H1 (cell line): Measurements from ENCODE around the gene SNX25. TPM values are rescaled to one million over a fixed set of nuclear protein-coding genes. Genes with fewer than 3 reads are reported as not detected.

Experiments
- CTCF ChIA-PET: fragments of 300-600 bp; sonication (Branson Sonifier 250); formaldehyde crosslinking; loops from one replicate; lab custom pipeline; 2021; ENCODE audit not compliant: partially characterized antibody; lab: Charles Lee
- POLR2A ChIA-PET: fragments of 300-600 bp; sonication (Branson Sonifier 250); formaldehyde crosslinking; loops from one replicate; lab custom pipeline; 2021; ENCODE audit warnings: inconsistent platforms; ENCODE audit not compliant: partially characterized antibody; lab: Charles Lee
- DNase-seq, 2 experiments: peaks; one replicate each; pipeline versions ENCODE4 v3.0.0 to v3.0.0-alpha.2; 2010 to 2022; ENCODE audit warnings: low spot score in 2 of 2, low read depth in 1 of 2, mixed read lengths in 1 of 2
- FAIRE-seq: peaks from 2 replicates; lab custom pipeline; 2011; peaks lifted over from hg19 to GRCh38; lab: Jason Lieb, UNC
- H2AFZ ChIP-seq: 2 replicates; pipeline ENCODE4 v1.8.1; 2012; ENCODE audit warnings: low read length, inconsistent platforms
- H2AK5ac ChIP-seq: 2 replicates; pipeline ENCODE4 v1.6.1; 2013; ENCODE audit warnings: low read depth, low read length
- H2BK120ac ChIP-seq: replicated peaks from 2 replicates; pipeline ENCODE3; 2013; ENCODE audit warnings: low read depth, low read length, inconsistent platforms
- H2BK12ac ChIP-seq: 2 replicates; pipeline ENCODE4 v1.6.1; 2013; ENCODE audit warnings: low read depth, low read length
- H2BK15ac ChIP-seq: 2 replicates; pipeline ENCODE4 v1.6.1; 2013; ENCODE audit warnings: low read length
- H2BK20ac ChIP-seq: 2 replicates; pipeline ENCODE4 v1.6.1; 2013; ENCODE audit warnings: low read length
- H2BK5ac ChIP-seq: 2 replicates; pipeline ENCODE4 v1.6.1; 2013; ENCODE audit warnings: low read depth, low read length
- H3K14ac ChIP-seq: 2 replicates; pipeline ENCODE4 v1.6.1; 2013; ENCODE audit warnings: inconsistent platforms; ENCODE audit not compliant: insufficient read length
- H3K18ac ChIP-seq: 2 replicates; pipeline ENCODE4 v1.6.1; 2013; ENCODE audit warnings: low read length; ENCODE audit errors: extremely low read depth
- H3K23ac ChIP-seq: 2 replicates; pipeline ENCODE4 v1.6.1; 2013; ENCODE audit warnings: inconsistent platforms; ENCODE audit not compliant: insufficient read length
- H3K23me2 ChIP-seq: 2 replicates; pipeline ENCODE4 v1.6.1; 2013; ENCODE audit warnings: low read depth, low read length
- H3K27ac ChIP-seq: 2 replicates; pipeline ENCODE4 v1.6.1; 2011; ENCODE audit warnings: low read depth, low read length, inconsistent platforms
- H3K27me3 ChIP-seq, 4 experiments: replicated peaks in 1 of 4; 1 replicate in 1 of 4; 2 replicates in 3 of 4; pipeline versions ENCODE4 v1.6.1 to v1.8.1; 2011 to 2013; ENCODE audit warnings: low read length in 3 of 4, mild to moderate bottlenecking in 3 of 4, inconsistent platforms in 2 of 4, mixed read lengths in 2 of 4, moderate library complexity in 1 of 4; ENCODE audit not compliant: control insufficient read depth in 3 of 4, insufficient read depth in 3 of 4; ENCODE audit errors: extremely low read depth in 1 of 4
- H3K36me3 ChIP-seq, 4 experiments: 2 replicates each; pipeline versions ENCODE4 v1.6.1 to v1.8.1; 2011 to 2013; ENCODE audit warnings: mild to moderate bottlenecking in 4 of 4, low read length in 3 of 4, moderate library complexity in 2 of 4, control low read depth in 1 of 4, inconsistent platforms in 1 of 4; ENCODE audit not compliant: insufficient read depth in 4 of 4, control insufficient read depth in 2 of 4
- H3K4ac ChIP-seq: replicated peaks from 2 replicates; pipeline ENCODE3; 2013; ENCODE audit warnings: low read length, low read depth, mixed read lengths, inconsistent platforms; ENCODE audit not compliant: insufficient read length
- H3K4me1 ChIP-seq, 4 experiments: replicated peaks in 1 of 4; 1 replicate in 1 of 4; 2 replicates in 3 of 4; pipeline versions ENCODE4 v1.6.1 to v1.8.1; 2011 to 2013; ENCODE audit warnings: low read length in 3 of 4, inconsistent platforms in 2 of 4, mixed read lengths in 1 of 4; ENCODE audit not compliant: insufficient read depth in 4 of 4, control insufficient read depth in 3 of 4
- H3K4me2 ChIP-seq, 2 experiments: 2 replicates each; pipeline versions ENCODE4 v1.6.1 to v1.8.1; 2011 to 2013; ENCODE audit warnings: low read depth in 2 of 2, low read length in 2 of 2, control low read depth in 1 of 2, inconsistent platforms in 1 of 2, mild to moderate bottlenecking in 1 of 2; ENCODE audit not compliant: insufficient read depth in 1 of 2
- H3K4me3 ChIP-seq, 4 experiments: fragments of 200-600, 300-600 bp in 1 of 4; sonication (generic), shearing (Covaris generic), sonication (Bioruptor Twin) in 1 of 4; 2 replicates each; pipeline versions ENCODE4 v1.5.1 to v1.8.1; 2011 to 2016; ENCODE audit warnings: low read length in 4 of 4, low read depth in 3 of 4, control low read depth in 2 of 4, inconsistent platforms in 2 of 4, mild to moderate bottlenecking in 2 of 4, mixed read lengths in 1 of 4, moderate library complexity in 1 of 4; ENCODE audit not compliant: insufficient read depth in 2 of 4; ENCODE audit errors: extremely low read depth in 1 of 4
- H3K56ac ChIP-seq: replicated peaks from 2 replicates; pipeline ENCODE3; 2013; ENCODE audit warnings: low read depth, mild to moderate bottlenecking, mixed read lengths, low read length, inconsistent platforms; ENCODE audit not compliant: insufficient read length
- H3K79me1 ChIP-seq: 2 replicates; pipeline ENCODE4 v1.6.1; 2013; ENCODE audit warnings: low read depth, low read length, control low read depth
- H3K79me2 ChIP-seq, 2 experiments: 2 replicates each; pipeline versions ENCODE4 v1.6.1 to v1.8.1; 2012 to 2013; ENCODE audit warnings: low read length in 2 of 2, mild to moderate bottlenecking in 2 of 2, inconsistent platforms in 1 of 2; ENCODE audit not compliant: insufficient read depth in 2 of 2, control insufficient read depth in 1 of 2
- H3K9ac ChIP-seq, 4 experiments: replicated peaks in 1 of 4; 1 replicate in 1 of 4; 2 replicates in 3 of 4; pipeline versions ENCODE4 v1.6.1 to v1.8.1; 2011 to 2013; ENCODE audit warnings: low read depth in 3 of 4, low read length in 3 of 4, control low read depth in 2 of 4, mild to moderate bottlenecking in 2 of 4, moderate library complexity in 2 of 4, inconsistent platforms in 1 of 4; ENCODE audit errors: extremely low read depth in 1 of 4
- H3K9me3 ChIP-seq, 2 experiments: 2 replicates each; pipeline versions ENCODE4 v1.6.1 to v1.8.1; 2012 to 2013; ENCODE audit warnings: mild to moderate bottlenecking in 2 of 2, moderate library complexity in 2 of 2, control low read depth in 1 of 2, inconsistent platforms in 1 of 2, low read depth in 1 of 2, low read length in 1 of 2, mixed read lengths in 1 of 2; ENCODE audit not compliant: insufficient read depth in 2 of 2
- H4K20me1 ChIP-seq, 2 experiments: replicated peaks in 1 of 2; 2 replicates each; pipeline versions ENCODE3 to v1.8.1; 2011 to 2013; ENCODE audit warnings: inconsistent platforms in 2 of 2, low read length in 2 of 2, mild to moderate bottlenecking in 1 of 2; ENCODE audit not compliant: insufficient read depth in 2 of 2, control insufficient read depth in 1 of 2
- H4K5ac ChIP-seq: 2 replicates; pipeline ENCODE4 v1.6.1; 2013; ENCODE audit warnings: low read length, low read depth, mixed read lengths, inconsistent platforms; ENCODE audit not compliant: insufficient read length
- H4K8ac ChIP-seq: 2 replicates; pipeline ENCODE4 v1.8.0; 2013; ENCODE audit warnings: mild to moderate bottlenecking, moderate library complexity, low read length, inconsistent platforms; ENCODE audit not compliant: insufficient read depth; ENCODE audit errors: extremely low read depth
- H4K91ac ChIP-seq: replicated peaks from 2 replicates; pipeline ENCODE3; 2013; ENCODE audit warnings: low read length, mixed read lengths, inconsistent platforms; ENCODE audit not compliant: insufficient read length
- BCL11A ChIP-seq, 2 experiments: IDR thresholded peaks; one replicate each; pipeline ENCODE4 v1.6.1; 2011; ENCODE audit warnings: low read depth in 2 of 2, low read length in 2 of 2, mild to moderate bottlenecking in 2 of 2
- EGR1 ChIP-seq: IDR thresholded peaks from 2 replicates; pipeline ENCODE4 v1.6.1; 2011; ENCODE audit warnings: low read depth, low read length, borderline replicate concordance
- SAP30 ChIP-seq: fragments of 300-600 bp; sonication (generic); IDR thresholded peaks from 2 replicates; pipeline ENCODE4 v1.7.1; 2012; ENCODE audit warnings: low read length, moderate library complexity, mild to moderate bottlenecking, inconsistent platforms; ENCODE audit not compliant: insufficient read depth, insufficient replicate concordance
- WGBS, 2 experiments: shearing (Covaris generic) in 1 of 2; methylation state at CpG; one replicate each; pipeline versions ENCODE4 v1.1.6 to v1.1.7; 2013 to 2015; ENCODE audit warnings: low lambda C conversion rate in 2 of 2, mixed read lengths in 2 of 2, inconsistent platforms in 1 of 2, low coverage in 1 of 2, missing lambda C conversion rate in 1 of 2; ENCODE audit not compliant: insufficient replicate concordance in 2 of 2, insufficient coverage in 1 of 2, insufficient read length in 1 of 2; ENCODE audit errors: extremely low coverage in 1 of 2, missing lambda C conversion rate in 1 of 2; 5-methylcytosine and 5-hydroxymethylcytosine counted together
- polyA plus RNA-seq, 7 experiments: library from polyadenylated mRNA; depleted of rRNA in 3 of 7; stranded (reverse) in 5 of 7; unstranded in 2 of 7; fragments of >200 nt in 5 of 7; fragments of 200-250 nt in 2 of 7; gene quantifications; 1 replicate in 5 of 7; 2 replicates in 1 of 7; 4 replicates in 1 of 7; pipeline versions ENCODE4 v1.2.1 to v1.2.3, GENCODE V29; 2011 to 2013; ENCODE audit warnings: missing spikeins in 2 of 7, mixed read lengths in 2 of 7
- total RNA-seq: library from RNA; stranded (reverse); fragmentation: NEBNext Ultra II Directional; extraction: Animal tissue kit (Norgen Biotek cat#: 25700); gene quantifications from 2 replicates; pipeline ENCODE4 v1.2.1, GENCODE V29; 2021

Gene SNX25
- total and polyA plus RNA-seq, 2 of the 8 experiments (the other 6 are each of a cell fraction or from before 2014, with no cell fraction given) = 5.4 to 19.9 TPM

GRCh38 chr4:185370268-185370949 is 161.0 kb downstream of the SNX25 start:
- TF ChIP-seq SAP30 (no peak), EGR1 (no peak), BCL11A (IDR thresholded peaks at IDR 0.05; ENCODE audit: low read depth in 2 of 2, low read length in 2 of 2) (no peak)
- no peak overlapping the region; the same call in 1 of the 2 replicates for H4K8ac ChIP-seq
- H3K9me3 ChIP-seq = no peaks in the 10 kb centered on the region
- H3K27me3 ChIP-seq = no peaks in the 10 kb centered on the region
- FAIRE-seq = no peak
- H3K4ac ChIP-seq = no peak overlapping the region
- H3K14ac ChIP-seq = no peak overlapping the region
- no peak overlapping the region for H3K27ac ChIP-seq
- no peak overlapping the region for H4K5ac ChIP-seq
- no peak overlapping the region for H2BK15ac ChIP-seq
- H3K4me2 ChIP-seq = no peak overlapping the region
- DNase-seq = no peak
- no peak overlapping the region for H2AFZ ChIP-seq
- no peak overlapping the region for H2BK5ac ChIP-seq
- H4K20me1 ChIP-seq = no peaks in the 10 kb centered on the region
- H4K91ac ChIP-seq = no peak overlapping the region
- 0 out of 7 replicates have a peak, but pooled peaks cover 0 to 2% (median 0%) of the 10 kb centered on the region in 4 experiments for H3K4me1 ChIP-seq
- no peak overlapping the region for H3K9ac ChIP-seq
- H2BK12ac ChIP-seq = no peak overlapping the region
- H3K23ac ChIP-seq = no peak overlapping the region
- no peaks in the 10 kb centered on the region for H3K23me2 ChIP-seq
- H2BK20ac ChIP-seq = no peak overlapping the region
- POLR2A ChIA-PET = interaction anchor here (0.8 kb wide), 1 partner anchor 18 kb away, joined by 3 read pairs; no protein-coding TSS in a partner anchor
- no peak overlapping the region for H2BK120ac ChIP-seq
- no peaks in the 10 kb centered on the region for H3K79me1 ChIP-seq
- 95% methylated on average over 11 of the region's 11 CpGs; no CpG with 5 or more reads in 1 of the 2 experiments for WGBS, 2 experiments
- no peak overlapping the region for H3K56ac ChIP-seq
- H2AK5ac ChIP-seq = no peak overlapping the region
- CTCF ChIA-PET = no interaction called here
- no peak overlapping the region for H3K4me3 ChIP-seq
- peaks cover 0 to 6% (median 0%) of the 10 kb centered on the region in 4 experiments; a peak in 2 of 8 replicates for H3K36me3 ChIP-seq
- H3K79me2 ChIP-seq = no peaks in the 10 kb centered on the region
- no peak overlapping the region for H3K18ac ChIP-seq
